Muscle layer of colon (tissue), 2 donors: ENCODE results near the gene SCFD2.
A peak's percentile ranks its signal among the peaks of the same experiment; 100 is the strongest.

Experiments used
- H3K27ac ChIP-seq: one replicate; pipeline ENCODE4 v1.7.0; 2013; ENCODE audit warnings: low read depth, mild to moderate bottlenecking, low read length, moderate library complexity
- H3K27me3 ChIP-seq, 2 donors: one replicate each; pipeline ENCODE4 v1.7.0; 2013; ENCODE audit warnings: low read length in 2 of 2, mild to moderate bottlenecking in 2 of 2; ENCODE audit not compliant: insufficient read depth in 2 of 2, control insufficient read depth in 1 of 2
- H3K36me3 ChIP-seq: one replicate; pipeline ENCODE4 v1.7.0; 2013; ENCODE audit warnings: mild to moderate bottlenecking, low read length; ENCODE audit not compliant: insufficient read depth
- H3K4me1 ChIP-seq: one replicate; pipeline ENCODE4 v1.7.0; 2013; ENCODE audit warnings: mild to moderate bottlenecking, low read length; ENCODE audit not compliant: insufficient read depth
- H3K4me3 ChIP-seq, 2 donors: one replicate each; pipeline ENCODE4 v1.7.0; 2013; ENCODE audit warnings: low read length in 2 of 2, low read depth in 1 of 2, mild to moderate bottlenecking in 1 of 2, moderate library complexity in 1 of 2
- H3K9ac ChIP-seq: one replicate; pipeline ENCODE4 v1.7.0; 2013; ENCODE audit warnings: low read length
- H3K9me3 ChIP-seq: one replicate; pipeline ENCODE4 v1.7.0; 2013; ENCODE audit warnings: mild to moderate bottlenecking, low read length
- donor health status: abdominal sarcoma.
- donor health status: Adenocarcinoma of cecum.

The SCFD2 gene

DNA sequence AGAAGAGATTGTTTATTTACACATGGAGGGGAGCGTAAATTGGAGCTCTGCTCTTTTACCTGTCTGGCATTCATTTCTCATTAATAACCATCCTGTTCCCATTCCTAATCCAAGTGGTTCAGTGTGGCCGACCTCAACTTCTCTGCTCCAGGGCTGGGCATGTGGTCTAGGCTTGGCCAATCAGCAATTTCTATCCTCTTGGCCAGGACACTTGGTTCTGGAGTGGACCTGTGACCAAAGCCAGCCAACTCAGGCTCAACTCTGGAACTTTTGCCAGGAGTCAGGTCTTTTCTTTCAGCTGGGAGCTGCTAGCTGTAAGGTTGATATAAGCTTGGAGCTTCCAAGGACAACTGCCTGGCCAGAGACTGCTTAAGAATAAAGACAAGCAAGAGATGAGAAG lies 519.4 kb downstream of the SCFD2 start:
- H3K4me3 ChIP-seq = no peak overlapping the region
- no peaks in the 10 kb centered on the region for H3K9me3 ChIP-seq
- H3K27ac ChIP-seq = no peak overlapping the region

DNA sequence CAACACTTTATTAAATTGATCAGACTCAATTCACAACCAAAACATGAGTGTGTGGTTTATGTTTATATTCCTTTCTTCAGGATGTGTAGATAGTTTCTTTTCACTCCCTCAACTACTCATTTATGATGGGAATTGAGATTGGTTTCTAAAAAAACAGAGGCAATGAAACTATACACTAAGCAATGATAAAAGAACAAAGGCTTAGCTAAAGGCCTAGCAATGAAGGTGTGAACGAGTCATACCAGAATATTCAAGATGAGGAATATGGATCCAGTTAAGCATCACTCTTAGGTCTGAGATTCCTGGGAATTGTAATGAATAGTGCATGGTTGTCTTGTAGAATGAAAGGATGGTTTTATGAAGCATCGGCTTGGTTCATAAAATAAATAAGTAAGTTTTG lies 521.3 kb downstream of the SCFD2 start:
- no peaks in the 10 kb centered on the region for H3K36me3 ChIP-seq
- H3K9me3 ChIP-seq = no peaks in the 10 kb centered on the region
- no peak overlapping the region for H3K27ac ChIP-seq
- H3K27me3 ChIP-seq = no peaks in the 10 kb centered on the region
- H3K4me3 ChIP-seq = no peak overlapping the region
- peaks cover 7% of the 10 kb centered on the region for H3K4me1 ChIP-seq
- H3K9ac ChIP-seq = no peak overlapping the region

More for the DNA sequence above, 519.4 kb downstream of the SCFD2 start:
- Histone ChIP-seq H3K4me1 (peaks cover 7% of the 10 kb centered on the region), H3K27me3 (no peaks in the 10 kb centered on the region), H3K36me3 (no peaks in the 10 kb centered on the region), H3K9ac (no peak overlapping the region)

- H3K9me3 ChIP-seq = no peaks in the 10 kb centered on the region
- peaks cover 7% of the 10 kb centered on the region for H3K4me1 ChIP-seq
- no peak overlapping the region for H3K27ac ChIP-seq
- no peaks in the 10 kb centered on the region for H3K27me3 ChIP-seq
- H3K4me3 ChIP-seq = no peak overlapping the region
- no peaks in the 10 kb centered on the region for H3K36me3 ChIP-seq
- H3K9ac ChIP-seq = no peak overlapping the region
Measured at GRCh38 chr4:52843958-52844357, 521.9 kb downstream of the SCFD2 start.

DNA sequence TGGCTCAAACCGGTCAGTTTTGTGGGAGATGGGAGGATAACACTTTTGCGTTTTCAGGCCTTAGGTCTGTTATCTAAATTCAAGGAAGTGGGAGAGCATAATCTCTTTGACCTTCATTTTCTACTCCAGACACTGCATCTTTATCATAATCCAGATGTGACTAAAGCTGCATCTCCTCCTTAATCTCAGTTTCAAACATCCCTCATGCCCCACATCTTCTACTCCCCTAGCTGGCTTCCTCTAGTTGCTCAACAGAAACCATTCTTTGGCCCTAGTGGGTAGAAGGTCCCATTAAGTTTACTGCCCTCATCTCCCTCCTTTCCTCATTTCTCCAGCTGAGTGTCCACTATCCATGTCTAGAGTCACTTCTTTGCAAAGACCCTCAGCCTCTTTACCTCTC lies 522.5 kb downstream of the SCFD2 start:
- Histone ChIP-seq H3K9ac (no peak overlapping the region), H3K36me3 (no peaks in the 10 kb centered on the region), H3K27ac (no peak overlapping the region), H3K9me3 (no peaks in the 10 kb centered on the region), H3K4me1 (peaks cover 7% of the 10 kb centered on the region), H3K4me3 (no peak overlapping the region), H3K27me3 (no peaks in the 10 kb centered on the region)

- H3K27ac ChIP-seq = no peak overlapping the region
Measured at GRCh38 chr4:52842792-52843191, 523.1 kb downstream of the SCFD2 start.

DNA sequence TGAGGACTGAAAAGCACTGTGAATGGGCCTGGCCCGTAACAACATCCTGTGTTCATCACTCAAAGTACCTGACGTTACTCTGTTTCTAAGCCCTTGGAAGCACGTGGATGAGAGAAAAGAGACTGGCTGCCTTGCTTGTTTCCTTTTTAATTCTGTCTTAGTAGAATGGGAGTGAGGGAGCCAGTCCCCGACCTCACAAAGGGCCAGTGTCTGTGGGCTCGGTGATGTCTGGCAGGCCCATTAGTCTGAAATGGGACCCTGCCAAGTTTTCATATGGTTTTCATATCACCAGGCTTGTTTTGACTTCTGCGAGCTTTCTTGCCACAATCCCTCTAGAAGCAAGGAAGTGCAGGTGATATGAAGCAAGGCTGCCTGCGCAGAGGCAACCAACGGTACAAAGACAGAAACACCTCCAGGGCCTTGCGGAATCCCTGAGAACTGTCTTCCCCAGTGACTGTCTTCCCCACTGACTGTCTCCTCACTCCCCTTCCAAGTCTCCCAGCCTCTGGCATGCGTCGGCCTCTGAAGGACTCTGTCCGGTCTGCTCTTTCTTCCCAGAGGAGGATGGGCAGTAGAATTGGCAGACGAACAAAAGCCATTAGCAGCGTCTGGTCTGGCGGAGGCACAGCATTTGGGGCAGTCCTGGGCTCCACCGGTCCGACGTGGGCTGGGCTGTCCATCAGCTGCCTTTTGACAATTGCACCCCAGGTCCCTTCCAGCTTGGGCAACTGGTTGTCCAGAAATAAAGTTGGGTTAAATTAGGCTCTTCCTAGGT lies 524.0 kb downstream of the SCFD2 start:
- Histone ChIP-seq H3K4me3 (peak overlapping the region in 1 of 2 donors; percentile 18), H3K36me3 (no peaks in the 10 kb centered on the region), H3K27me3 (no peaks in the 10 kb centered on the region), H3K27ac (no peak overlapping the region), H3K9ac (no peak overlapping the region), H3K4me1 (peaks cover 7% of the 10 kb centered on the region), H3K9me3 (no peaks in the 10 kb centered on the region)

More at GRCh38 chr4:52842792-52843191, 523.1 kb downstream of the SCFD2 start:
- Histone ChIP-seq H3K4me3 (no peak overlapping the region), H3K4me1 (peaks cover 7% of the 10 kb centered on the region), H3K9me3 (no peaks in the 10 kb centered on the region), H3K27me3 (no peaks in the 10 kb centered on the region), H3K9ac (no peak overlapping the region), H3K36me3 (no peaks in the 10 kb centered on the region)

GRCh38 chr4:52840531-52841370 lies 525.1 kb downstream of the SCFD2 start:
- Histone ChIP-seq H3K4me3 (no peak overlapping the region), H3K27ac (no peak overlapping the region), H3K9me3 (no peaks in the 10 kb centered on the region), H3K36me3 (no peaks in the 10 kb centered on the region), H3K27me3 (no peaks in the 10 kb centered on the region), H3K9ac (no peak overlapping the region), H3K4me1 (peaks cover 7% of the 10 kb centered on the region)

DNA sequence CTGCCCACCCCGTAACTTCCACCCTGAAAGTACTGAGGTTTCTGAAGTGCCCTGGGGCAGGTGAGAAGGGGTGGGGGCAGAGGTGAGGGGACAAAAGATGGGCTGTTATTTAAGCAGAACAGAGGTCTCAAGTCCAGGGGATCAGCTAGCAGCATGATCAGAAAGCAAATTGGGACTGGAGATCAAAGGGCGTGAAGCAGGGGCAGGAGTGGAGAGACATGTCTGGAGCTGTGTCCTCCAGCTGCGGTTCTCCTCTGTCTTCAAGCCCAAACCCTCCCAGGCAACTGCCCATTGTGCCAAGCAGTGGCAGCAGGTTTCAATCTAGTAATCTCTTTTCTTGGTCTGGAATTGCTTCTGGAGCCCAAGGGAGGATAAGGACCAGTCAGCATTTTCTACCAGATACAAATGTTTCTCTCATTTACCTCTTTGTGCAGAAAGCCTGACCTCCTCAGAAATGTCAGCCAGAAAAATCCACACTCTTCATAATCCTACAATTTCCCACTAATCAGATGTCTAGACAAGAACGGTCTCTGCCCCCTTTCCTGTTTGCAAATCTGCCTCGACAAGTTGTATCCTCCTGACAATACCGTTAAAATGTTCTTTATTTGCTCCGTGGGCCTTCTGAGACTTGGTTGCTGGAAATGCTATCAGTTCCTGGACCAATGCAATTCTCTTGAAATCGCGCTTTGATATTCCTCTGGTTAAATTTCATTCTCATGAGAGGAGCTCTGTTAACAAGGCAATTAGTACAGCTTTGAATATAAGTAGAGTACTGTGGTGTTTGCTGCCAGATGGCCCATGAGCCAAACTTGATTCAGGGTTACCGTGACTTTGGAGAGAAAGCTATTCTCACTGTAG lies 526.9 kb downstream of the SCFD2 start:
- Histone ChIP-seq H3K9me3 (no peaks in the 10 kb centered on the region), H3K36me3 (no peaks in the 10 kb centered on the region), H3K27me3 (no peaks in the 10 kb centered on the region), H3K4me1 (peaks cover 7% of the 10 kb centered on the region), H3K9ac (no peak overlapping the region), H3K27ac (no peak overlapping the region), H3K4me3 (no peak overlapping the region)

DNA sequence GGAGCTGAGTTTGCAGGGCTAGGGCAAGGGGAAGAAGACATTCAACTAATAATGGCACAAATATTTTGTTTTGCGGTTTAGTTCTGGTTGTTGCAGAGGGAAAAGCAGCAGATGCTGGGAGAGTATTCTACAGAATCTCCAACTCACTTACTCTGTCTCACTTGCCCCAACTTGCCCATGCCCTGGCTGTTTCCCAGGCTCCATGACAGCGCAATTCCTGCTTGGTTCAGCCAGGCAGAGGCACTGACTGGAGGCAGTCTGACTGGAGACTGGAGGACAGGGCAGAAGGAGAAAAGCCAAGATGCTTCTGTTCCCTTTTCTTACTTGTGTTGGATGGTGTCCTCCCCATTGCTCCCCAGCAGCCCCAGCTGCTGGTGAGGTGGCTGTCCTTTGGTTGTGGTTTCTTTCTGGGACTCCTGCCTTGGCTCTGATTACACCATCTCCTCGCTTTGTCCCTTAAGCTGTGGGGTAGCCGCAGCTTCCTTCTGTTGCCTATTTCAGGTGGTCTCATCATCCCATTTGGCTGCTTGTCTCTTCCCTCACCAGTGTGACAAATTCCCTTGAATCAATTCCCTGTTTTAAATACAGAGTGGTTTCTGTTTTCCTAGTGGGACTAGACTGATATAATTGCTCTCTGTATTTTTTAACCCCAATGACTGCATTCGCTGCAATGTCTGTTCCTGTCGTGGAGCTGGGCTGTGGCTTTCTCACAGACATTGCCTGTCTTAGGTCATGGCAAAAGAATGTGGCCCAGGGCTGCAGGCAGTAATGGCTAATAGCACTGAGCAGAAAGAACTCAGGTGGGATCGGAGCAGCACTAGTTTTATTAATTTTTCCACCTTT lies 527.9 kb downstream of the SCFD2 start:
- no peaks in the 10 kb centered on the region for H3K36me3 ChIP-seq
- H3K4me3 ChIP-seq = no peak overlapping the region
- peaks cover 7% of the 10 kb centered on the region for H3K4me1 ChIP-seq
- H3K27me3 ChIP-seq = no peaks in the 10 kb centered on the region
- no peaks in the 10 kb centered on the region for H3K9me3 ChIP-seq
- H3K9ac ChIP-seq = no peak overlapping the region
- no peak overlapping the region for H3K27ac ChIP-seq

DNA sequence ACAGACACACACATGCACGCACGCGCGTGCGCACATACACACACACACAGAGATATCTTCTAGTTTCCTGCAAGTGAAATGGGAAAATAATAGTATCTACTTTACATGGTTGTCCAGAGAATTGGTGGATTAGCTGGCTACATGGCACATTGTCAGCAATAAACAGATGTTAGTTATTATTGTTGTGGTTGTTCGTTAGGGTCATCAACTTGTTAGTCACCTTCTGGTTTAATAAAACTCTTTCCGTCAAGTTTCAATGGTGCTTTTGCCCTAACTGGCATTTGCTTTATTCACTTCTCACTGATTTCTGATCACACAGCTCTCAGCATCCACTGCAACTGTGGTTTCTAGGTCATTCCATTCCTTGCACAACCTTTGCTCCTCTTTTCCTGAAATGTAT lies 529.2 kb downstream of the SCFD2 start:
- Histone ChIP-seq H3K27ac (no peak overlapping the region), H3K4me3 (no peak overlapping the region), H3K9me3 (no peaks in the 10 kb centered on the region), H3K27me3 (no peaks in the 10 kb centered on the region), H3K9ac (no peak overlapping the region), H3K4me1 (no peaks in the 10 kb centered on the region), H3K36me3 (no peaks in the 10 kb centered on the region)
